Measurements from ENCODE around the gene GPR25.
"Not testable (repeated sequence)": the region's sequence is repeated elsewhere in the genome, so short reads cannot be mapped to it uniquely, and the experiment has no call there.

GPR25 gene

GRCh38 chr1:200895801-200896530 is 23.2 kb downstream of the GPR25 start:
- no peak for DNase-seq (ENCODE audit: low read depth)

GRCh38 chr1:200896531-200897196 is 23.9 kb downstream of the GPR25 start:
- DNase-seq (ENCODE audit: low read depth), result no peak

- no peak for DNase-seq (ENCODE audit: low read depth)
Measured at GRCh38 chr1:200897259-200897658, 24.5 kb downstream of the GPR25 start.

- DNase-seq (ENCODE audit: low read depth), result no peak
Measured at GRCh38 chr1:200899015-200899386, 26.2 kb downstream of the GPR25 start.

- DNase-seq (ENCODE audit: low read depth), result no peak
Measured at GRCh38 chr1:200899451-200899915, 26.7 kb downstream of the GPR25 start.

GRCh38 chr1:200899954-200900867 is 27.4 kb downstream of the GPR25 start:
- DNase-seq (ENCODE audit: low read depth), result no peak

DNA sequence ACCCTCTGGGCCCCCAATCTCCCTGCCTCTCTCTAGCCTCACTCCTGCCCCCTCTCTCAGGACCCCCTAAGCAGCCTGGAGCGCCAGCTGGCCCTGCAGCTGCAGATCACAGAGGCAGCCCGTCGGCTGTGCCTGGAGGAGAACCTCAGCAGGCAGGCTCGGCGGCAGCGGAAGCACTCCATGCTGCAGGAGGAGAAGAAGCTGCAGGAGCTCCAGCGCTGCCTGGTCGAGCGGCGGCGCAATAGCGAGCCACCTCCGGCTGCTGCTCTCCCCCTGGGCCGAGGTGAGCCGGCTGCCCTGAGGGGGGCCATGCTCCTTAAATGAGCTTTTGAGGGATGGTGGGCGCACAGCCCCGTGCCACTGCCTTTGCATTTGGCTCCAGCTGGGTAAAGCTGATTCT is 28.1 kb downstream of the GPR25 start:
- DNase-seq (ENCODE audit: low read depth), result no peak

DNA sequence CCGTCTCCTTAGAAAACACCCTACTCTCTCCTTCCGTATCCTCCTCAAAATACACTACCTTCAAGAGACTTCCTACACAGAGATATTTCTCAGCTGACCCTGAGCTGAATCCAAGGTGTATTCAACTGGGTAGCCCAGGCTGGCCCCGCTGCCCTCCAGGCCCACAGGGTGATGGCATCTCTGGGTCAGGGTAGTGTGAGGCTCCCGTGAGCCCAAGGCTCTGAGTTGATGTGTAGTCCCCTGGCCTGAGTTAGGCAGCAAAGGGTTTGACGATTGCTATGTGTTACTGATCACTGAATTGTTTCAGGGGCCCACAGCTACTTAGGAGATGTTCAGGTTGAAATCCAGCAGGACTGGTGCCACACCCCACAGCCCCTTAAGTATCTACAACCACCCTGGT is 28.6 kb downstream of the GPR25 start:
- DNase-seq (ENCODE audit: low read depth), result no peak

- no peak for DNase-seq (ENCODE audit: low read depth)
Measured at GRCh38 chr1:200901796-200902444, 29.1 kb downstream of the GPR25 start.

DNA sequence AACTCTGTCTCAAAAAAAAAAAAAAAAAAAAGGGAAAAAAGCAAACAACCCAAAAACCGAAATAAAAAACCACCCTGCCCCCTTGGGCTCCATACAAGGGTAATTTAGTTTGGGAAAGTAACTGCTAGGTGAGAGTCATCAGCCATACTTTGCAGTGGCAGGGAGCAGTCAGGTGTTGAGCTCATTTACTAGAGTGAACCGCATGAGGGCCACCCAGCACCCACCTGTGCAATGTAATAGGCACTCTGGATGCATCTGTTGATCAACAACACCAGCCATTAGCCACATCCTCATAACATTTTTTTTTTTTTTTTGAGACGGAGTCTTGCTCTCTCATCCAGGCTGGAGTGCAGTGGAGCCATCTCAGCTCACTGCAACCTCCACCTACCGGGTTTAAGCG is 31.0 kb downstream of the GPR25 start:
- DNase-seq (ENCODE audit: low read depth), result no peak

- DNase-seq (ENCODE audit: low read depth), result no peak
Measured at GRCh38 chr1:200904772-200905171, 32.0 kb downstream of the GPR25 start.

DNA sequence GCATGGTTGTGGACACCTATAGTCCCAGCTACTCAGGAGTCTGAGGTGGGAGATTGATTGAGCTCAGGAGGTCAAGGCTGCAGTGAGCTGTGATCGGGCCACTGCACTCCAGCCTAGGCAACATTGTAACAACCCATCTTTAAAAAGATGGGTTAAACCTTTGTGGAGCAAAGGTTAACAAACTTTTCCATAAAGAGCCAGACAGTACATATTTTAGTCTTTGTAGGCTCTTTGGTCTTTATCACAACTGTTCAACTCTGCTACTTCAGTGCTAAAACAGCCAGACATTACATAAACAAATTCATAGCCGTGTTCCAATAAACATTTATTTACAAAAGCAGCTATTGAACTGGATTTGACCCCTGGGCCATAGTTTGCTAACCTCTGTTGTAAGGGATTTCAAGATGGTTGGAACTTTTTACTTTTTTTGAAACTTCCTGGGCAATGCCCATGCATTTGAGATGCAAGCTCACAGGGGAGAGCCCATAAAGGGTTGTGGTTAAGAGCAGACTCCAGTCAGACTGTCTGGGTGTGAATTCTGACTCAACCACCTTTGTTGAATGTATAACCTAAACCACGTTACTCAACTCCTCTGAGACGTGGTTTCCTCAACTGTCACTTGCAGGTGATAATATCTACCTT is 32.8 kb downstream of the GPR25 start:
- DNase-seq (ENCODE audit: low read depth), result no peak

- DNase-seq (ENCODE audit: low read depth), result no peak
Measured at GRCh38 chr1:200906491-200906890, 33.7 kb downstream of the GPR25 start.

GRCh38 chr1:200907611-200908097 is 34.9 kb downstream of the GPR25 start:
- DNase-seq (ENCODE audit: low read depth), result no peak

DNA sequence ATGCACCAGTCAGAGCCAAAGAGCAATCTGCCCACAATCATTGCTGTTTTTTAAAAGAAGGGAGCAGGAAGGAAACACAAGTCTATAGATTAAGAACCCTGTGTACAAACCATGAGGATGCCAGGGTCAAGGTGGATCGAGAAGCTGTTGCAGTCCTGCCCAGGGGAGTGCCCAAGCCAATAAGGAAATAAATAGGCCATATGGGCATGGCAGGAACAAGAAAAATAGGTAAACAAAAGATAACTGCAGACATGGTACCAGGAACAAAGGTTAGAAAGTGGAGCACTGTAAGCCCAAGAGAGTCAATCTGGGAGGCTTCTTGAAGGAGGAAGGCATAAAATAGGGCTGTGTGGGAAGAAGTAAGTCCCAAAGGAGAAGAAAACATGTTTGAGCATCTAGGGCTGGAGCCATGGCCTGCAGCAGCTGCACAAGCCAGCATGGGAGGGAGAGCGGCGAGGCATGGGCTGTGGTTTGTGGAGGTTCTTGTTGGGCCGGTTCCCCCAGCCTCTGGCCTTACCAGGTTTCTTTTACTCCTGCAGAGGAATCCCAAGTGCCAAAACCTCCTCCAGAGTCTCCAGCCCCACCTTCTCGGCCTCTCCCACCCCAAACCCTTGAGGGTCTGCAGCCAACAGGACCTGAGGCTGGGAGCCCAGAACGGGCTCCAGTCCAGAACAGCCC is 35.5 kb downstream of the GPR25 start:
- no peak for DNase-seq (ENCODE audit: low read depth)

DNA sequence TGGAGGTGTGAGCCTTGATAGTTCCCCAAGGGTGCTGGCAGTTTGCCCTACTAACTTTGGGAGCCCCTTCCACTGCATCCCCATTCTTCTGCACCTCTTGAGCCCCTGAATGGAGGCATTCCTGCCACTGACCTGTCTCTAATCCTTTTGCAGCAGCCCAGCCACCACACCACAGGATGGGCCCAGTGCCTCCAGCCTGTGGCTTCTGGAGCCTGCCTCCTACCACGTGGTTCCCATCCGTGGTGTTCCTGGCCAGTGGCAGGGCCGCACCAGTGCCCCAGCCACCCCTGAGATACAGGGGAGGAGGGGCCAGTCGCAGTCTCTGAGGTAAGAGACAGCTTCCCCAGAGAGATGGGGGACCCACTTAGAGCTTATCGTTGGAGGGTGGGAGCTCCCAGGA is 36.3 kb downstream of the GPR25 start:
- no peak for DNase-seq (ENCODE audit: low read depth)

GRCh38 chr1:200909757-200910239 is 37.0 kb downstream of the GPR25 start:
- no peak for DNase-seq (ENCODE audit: low read depth)

DNA sequence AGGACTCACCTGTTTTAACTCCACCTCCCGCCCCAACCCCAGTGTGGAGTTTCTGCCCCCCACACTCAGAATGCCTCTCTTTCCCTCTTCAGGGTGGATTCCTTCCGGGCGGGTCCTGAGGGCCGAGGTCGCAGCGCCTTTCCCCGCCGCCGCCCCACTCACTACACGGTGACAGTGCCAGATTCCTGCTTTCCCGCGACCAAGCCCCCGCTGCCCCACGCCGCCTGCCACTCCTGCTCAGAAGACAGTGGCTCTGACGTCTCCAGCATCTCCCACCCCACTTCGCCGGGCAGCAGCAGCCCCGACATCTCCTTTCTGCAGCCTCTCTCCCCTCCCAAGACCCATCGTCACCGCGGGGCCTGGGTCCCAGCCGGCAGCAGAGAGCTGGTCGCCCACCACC is 38.6 kb downstream of the GPR25 start:
- no peak for DNase-seq (ENCODE audit: low read depth)

DNA sequence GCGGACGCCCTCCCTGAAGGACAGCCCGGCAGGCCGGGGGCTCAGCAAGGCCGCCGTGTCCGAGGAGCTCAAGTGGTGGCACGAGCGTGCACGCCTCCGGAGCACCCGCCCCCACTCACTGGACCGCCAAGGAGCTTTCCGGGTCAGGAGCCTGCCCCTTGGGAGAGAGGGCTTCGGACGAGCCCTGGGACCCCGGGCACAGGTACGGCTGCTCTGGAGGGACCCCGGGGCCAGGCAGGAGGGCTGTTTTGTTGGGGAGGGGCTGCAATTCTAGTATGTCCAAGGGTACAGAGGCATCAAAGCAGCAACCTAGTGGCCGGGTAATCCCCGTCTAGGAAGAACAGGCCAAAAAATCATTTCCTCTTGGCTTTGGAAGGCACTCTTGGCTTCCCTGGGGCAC is 39.2 kb downstream of the GPR25 start:
- not testable (repeated sequence) for DNase-seq (ENCODE audit: low read depth)

- DNase-seq (ENCODE audit: low read depth), result no peak
Measured at GRCh38 chr1:200912737-200913407, 40.1 kb downstream of the GPR25 start.

Data from GM04503 (cell line).